Measurements from ENCODE around the gene FBF1. TPM values are rescaled to one million over a fixed set of nuclear protein-coding genes. Genes with fewer than 3 reads are reported as not detected.
A peak's percentile ranks its signal among the peaks of the same experiment; 100 is the strongest.

Gene FBF1
- total RNA-seq, 1 donor from 2014 or later: 19.4 TPM

DNA sequence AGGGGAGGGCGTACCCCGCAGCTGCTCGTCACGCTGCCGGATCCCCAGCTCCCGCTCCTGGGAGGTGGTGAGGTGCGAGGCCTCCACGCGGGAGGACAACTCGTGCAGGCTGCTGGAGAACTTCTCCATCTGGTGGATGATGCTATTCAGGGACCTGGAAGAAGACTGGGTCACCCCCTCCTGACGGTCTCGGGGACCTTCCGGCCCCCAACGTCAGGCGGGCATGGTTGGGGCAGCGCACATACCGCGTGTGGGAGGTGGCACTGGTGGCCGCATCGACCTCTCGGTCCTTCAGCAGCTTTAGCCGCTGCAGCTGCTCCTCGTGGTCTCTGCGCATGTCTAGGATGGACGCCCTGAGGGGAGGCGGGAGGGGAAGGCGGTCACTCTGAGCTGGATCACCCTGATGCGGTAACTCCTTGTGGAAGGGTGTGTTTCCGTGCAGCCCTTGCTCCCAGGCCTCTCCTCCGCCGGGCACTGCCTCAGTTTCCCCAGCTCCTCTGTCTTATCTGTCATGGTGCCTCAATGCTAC is 22.9 kb downstream of the FBF1 start:
- Mint-ChIP-seq H3K27me3 (ENCODE audit: insufficient read depth) (no peaks in the 10 kb centered on the region), H3K4me1 (ENCODE audit: low read depth) (no peaks in the 10 kb centered on the region), H3K9me3 (no peaks in the 10 kb centered on the region), H3K36me3 (ENCODE audit: low read depth) (no peaks in the 10 kb centered on the region), H3K27ac (no peak overlapping the region), H3K4me3 (no peak overlapping the region)
- DNase-seq (ENCODE audit: low spot score): no peak
- intact Hi-C loops (cut with micrococcal nuclease): no loop called here

GRCh38 chr17:75917141-75917916 is 23.5 kb downstream of the FBF1 start:
- no peak overlapping the region for H3K27ac Mint-ChIP-seq
- intact Hi-C loops (cut with micrococcal nuclease): no loop called here
- H3K4me3 Mint-ChIP-seq: no peak overlapping the region
- H3K9me3 Mint-ChIP-seq: no peaks in the 10 kb centered on the region
- no peaks in the 10 kb centered on the region for H3K36me3 Mint-ChIP-seq (ENCODE audit: low read depth)
- no peaks in the 10 kb centered on the region for H3K4me1 Mint-ChIP-seq (ENCODE audit: low read depth)
- no peaks in the 10 kb centered on the region for H3K27me3 Mint-ChIP-seq (ENCODE audit: insufficient read depth)
- DNase-seq (ENCODE audit: low spot score): no peak

DNA sequence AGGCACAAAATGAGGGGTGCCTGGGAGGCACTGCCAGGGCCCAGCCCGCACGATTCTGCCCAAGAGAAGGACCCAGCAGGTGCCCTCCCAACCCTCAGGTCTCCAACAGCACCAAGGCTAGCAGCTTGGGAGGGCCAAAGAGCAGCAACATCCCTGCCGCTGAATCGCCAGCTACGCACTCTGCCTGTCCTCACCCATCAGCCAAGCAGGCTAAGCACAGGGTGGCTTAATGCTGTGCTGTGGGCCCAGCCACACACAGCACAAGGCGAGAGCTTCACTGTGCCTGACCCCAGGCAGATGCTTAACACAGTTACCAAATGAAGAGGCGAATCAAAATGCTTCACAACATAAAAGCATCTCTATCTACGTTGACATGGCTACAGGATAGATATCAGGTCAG is 25.6 kb downstream of the FBF1 start:
- Mint-ChIP-seq H3K4me3 (no peak overlapping the region), H3K27ac (no peak overlapping the region), H3K36me3 (ENCODE audit: low read depth) (no peaks in the 10 kb centered on the region), H3K4me1 (ENCODE audit: low read depth) (no peaks in the 10 kb centered on the region), H3K9me3 (no peaks in the 10 kb centered on the region), H3K27me3 (ENCODE audit: insufficient read depth) (no peaks in the 10 kb centered on the region)
- no peak for DNase-seq (ENCODE audit: low spot score)
- intact Hi-C loops (cut with micrococcal nuclease): no loop called here

DNA sequence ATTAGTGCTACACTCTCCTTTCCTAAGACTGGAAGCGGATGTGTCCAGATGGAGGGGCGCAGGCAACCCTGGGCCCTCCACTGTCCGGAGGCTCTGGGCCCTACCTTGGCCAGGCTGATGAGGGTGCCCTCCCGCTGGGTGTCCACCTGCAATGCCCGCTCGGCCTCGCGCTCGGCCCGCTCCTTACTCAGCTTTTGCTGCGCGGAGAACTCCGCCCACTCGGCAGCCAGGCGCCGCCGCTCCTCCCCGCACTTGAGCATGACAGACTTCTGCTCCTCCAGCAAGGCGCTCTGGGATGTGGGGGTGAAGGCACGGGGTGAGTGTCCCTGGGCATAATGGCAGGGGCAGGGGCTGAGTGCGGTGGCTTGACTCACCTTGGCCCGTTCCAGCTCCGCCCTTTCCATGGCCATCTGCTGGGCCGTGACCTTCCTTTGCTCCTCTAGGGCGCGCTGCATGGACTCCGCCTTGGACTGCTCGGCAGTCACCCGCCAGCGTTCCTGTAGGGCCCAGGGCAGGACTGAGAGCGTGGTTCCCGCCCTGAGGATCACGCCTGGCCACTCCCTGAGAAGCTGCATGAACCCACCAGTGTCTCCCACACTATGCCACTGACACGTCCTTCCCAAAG is 26.1 kb downstream of the FBF1 start:
- Mint-ChIP-seq H3K4me3 (no peak overlapping the region), H3K36me3 (ENCODE audit: low read depth) (no peaks in the 10 kb centered on the region), H3K9me3 (no peaks in the 10 kb centered on the region), H3K27ac (no peak overlapping the region), H3K27me3 (ENCODE audit: insufficient read depth) (no peaks in the 10 kb centered on the region), H3K4me1 (ENCODE audit: low read depth) (no peaks in the 10 kb centered on the region)
- intact Hi-C loops (cut with micrococcal nuclease): no loop called here
- DNase-seq (ENCODE audit: low spot score): no peak

GRCh38 chr17:75913537-75914210 is 27.2 kb downstream of the FBF1 start:
- Mint-ChIP-seq H3K4me1 (ENCODE audit: low read depth) (no peaks in the 10 kb centered on the region), H3K4me3 (no peak overlapping the region), H3K9me3 (no peaks in the 10 kb centered on the region), H3K27me3 (ENCODE audit: insufficient read depth) (no peaks in the 10 kb centered on the region), H3K27ac (no peak overlapping the region), H3K36me3 (ENCODE audit: low read depth) (no peaks in the 10 kb centered on the region)
- intact Hi-C loops (cut with micrococcal nuclease): no loop called here
- DNase-seq (ENCODE audit: low spot score): no peak

- Mint-ChIP-seq H3K9me3 (no peaks in the 10 kb centered on the region), H3K27me3 (ENCODE audit: insufficient read depth) (no peaks in the 10 kb centered on the region), H3K4me3 (no peak overlapping the region), H3K4me1 (ENCODE audit: low read depth) (peaks cover 8% of the 10 kb centered on the region), H3K27ac (no peak overlapping the region), H3K36me3 (ENCODE audit: low read depth) (no peaks in the 10 kb centered on the region)
- DNase-seq (ENCODE audit: low spot score): no peak
- intact Hi-C loops (cut with micrococcal nuclease): no loop called here
Measured at GRCh38 chr17:75910699-75911098, 30.1 kb downstream of the FBF1 start.

DNA sequence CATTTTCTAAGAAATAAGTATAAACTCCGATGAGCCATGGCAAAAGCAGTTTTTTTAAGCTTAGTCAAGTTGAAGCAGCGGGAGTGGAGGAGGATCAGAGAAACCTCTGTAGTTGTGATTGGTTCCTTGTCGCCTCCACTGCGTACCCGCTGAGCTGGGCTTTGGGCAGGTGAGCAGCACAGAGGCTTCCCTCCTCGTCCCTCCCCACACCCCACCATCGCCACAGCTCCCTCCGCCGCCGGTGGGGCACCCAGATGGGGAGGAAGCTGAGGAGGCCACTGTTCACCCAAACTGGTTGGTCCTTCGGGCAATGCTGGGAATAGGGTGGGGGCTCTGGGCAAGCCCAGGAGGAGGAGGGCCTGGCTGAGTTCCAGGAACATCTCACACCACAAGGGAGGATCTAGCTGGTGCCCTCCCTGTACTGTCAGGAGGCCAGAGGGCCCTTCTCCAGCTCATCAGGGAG is 31.0 kb downstream of the FBF1 start:
- Mint-ChIP-seq H3K4me3 (no peak overlapping the region), H3K27ac (no peak overlapping the region), H3K27me3 (ENCODE audit: insufficient read depth) (no peaks in the 10 kb centered on the region), H3K9me3 (no peaks in the 10 kb centered on the region), H3K4me1 (ENCODE audit: low read depth) (peaks cover 8% of the 10 kb centered on the region), H3K36me3 (ENCODE audit: low read depth) (no peaks in the 10 kb centered on the region)
- DNase-seq (ENCODE audit: low spot score): no peak
- intact Hi-C loops (cut with micrococcal nuclease): loop anchor here (10.0 kb wide), 1 partner anchor 365 kb away; no protein-coding TSS in a partner anchor

GRCh38 chr17:75909051-75909811 is 31.6 kb downstream of the FBF1 start:
- H3K9me3 Mint-ChIP-seq: no peaks in the 10 kb centered on the region
- no peak overlapping the region for H3K27ac Mint-ChIP-seq
- intact Hi-C loops (cut with micrococcal nuclease): loop anchor here (10.0 kb wide), 1 partner anchor 366 kb away; no protein-coding TSS in a partner anchor
- H3K4me1 Mint-ChIP-seq (ENCODE audit: low read depth): peaks cover 8% of the 10 kb centered on the region
- H3K36me3 Mint-ChIP-seq (ENCODE audit: low read depth): no peaks in the 10 kb centered on the region
- no peak overlapping the region for H3K4me3 Mint-ChIP-seq
- no peaks in the 10 kb centered on the region for H3K27me3 Mint-ChIP-seq (ENCODE audit: insufficient read depth)
- DNase-seq (ENCODE audit: low spot score): no peak

GRCh38 chr17:75908201-75908600 is 32.6 kb downstream of the FBF1 start:
- no peak overlapping the region for H3K4me3 Mint-ChIP-seq
- DNase-seq (ENCODE audit: low spot score): no peak
- no peaks in the 10 kb centered on the region for H3K27me3 Mint-ChIP-seq (ENCODE audit: insufficient read depth)
- peaks cover 12% of the 10 kb centered on the region for H3K4me1 Mint-ChIP-seq (ENCODE audit: low read depth)
- intact Hi-C loops (cut with micrococcal nuclease): loop anchor here (10.0 kb wide), 1 partner anchor 367 kb away; no protein-coding TSS in a partner anchor
- H3K36me3 Mint-ChIP-seq (ENCODE audit: low read depth): no peaks in the 10 kb centered on the region
- no peaks in the 10 kb centered on the region for H3K9me3 Mint-ChIP-seq
- H3K27ac Mint-ChIP-seq: no peak overlapping the region

- no peaks in the 10 kb centered on the region for H3K27me3 Mint-ChIP-seq (ENCODE audit: insufficient read depth)
- peak overlapping the region; percentile 50 for H3K27ac Mint-ChIP-seq
- H3K9me3 Mint-ChIP-seq: no peaks in the 10 kb centered on the region
- peaks cover 12% of the 10 kb centered on the region for H3K4me1 Mint-ChIP-seq (ENCODE audit: low read depth)
- intact Hi-C loops (cut with micrococcal nuclease): loop anchor here (10.0 kb wide), 1 partner anchor 368 kb away; no protein-coding TSS in a partner anchor
- peak overlapping the region; percentile 70 for H3K4me3 Mint-ChIP-seq
- no peak for DNase-seq (ENCODE audit: low spot score)
- H3K36me3 Mint-ChIP-seq (ENCODE audit: low read depth): peaks cover 2% of the 10 kb centered on the region
Measured at GRCh38 chr17:75906143-75906884, 34.5 kb downstream of the FBF1 start.

DNA sequence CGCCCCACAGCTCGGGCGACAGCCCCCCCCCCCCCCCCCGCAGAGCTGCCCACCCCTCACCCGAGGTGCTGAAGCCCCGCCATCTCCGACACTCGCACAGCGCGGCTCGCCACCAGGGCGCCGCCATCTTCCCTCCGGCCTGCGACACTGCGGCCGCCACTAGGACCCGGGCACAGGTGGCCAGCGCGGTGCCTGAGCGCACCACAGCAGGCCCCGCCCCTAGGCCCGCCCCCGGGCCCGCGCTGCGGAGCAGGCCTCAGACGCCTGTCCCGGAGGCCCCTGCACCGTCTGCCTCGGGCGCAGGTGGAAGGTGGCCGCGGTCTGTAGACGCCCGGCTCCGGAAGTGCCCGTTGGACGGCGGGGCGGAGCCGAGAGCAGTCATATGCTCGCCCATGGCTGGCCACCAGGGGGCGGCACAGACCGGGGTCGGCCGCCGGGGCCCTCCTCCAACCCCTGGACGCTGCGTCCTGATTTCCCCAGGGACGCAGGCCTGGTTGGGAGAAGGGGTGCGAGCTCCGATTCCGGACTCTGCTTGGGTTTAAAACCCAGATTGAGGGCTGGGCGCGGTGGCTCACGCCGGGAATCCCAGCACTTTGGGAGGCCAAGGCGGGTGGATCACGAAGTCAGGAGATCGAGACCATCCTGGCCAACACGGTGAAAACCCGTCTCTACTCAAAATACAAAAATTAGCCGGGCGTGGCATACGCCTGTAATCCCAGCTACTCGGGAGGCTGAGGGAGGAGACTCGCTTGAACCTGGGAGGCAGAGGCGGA is 35.9 kb downstream of the FBF1 start, which contains the start of gene MRPL38:
Gene MRPL38, minus strand, starts transcription at position 136 of the 773 bp plus-strand sequence. Its CDS starts 9 bp downstream, at position 127.
- intact Hi-C loops (cut with micrococcal nuclease): loop anchor here (1.0 to 10.0 kb wide), 9 partner anchors 9 to 394 kb away; partner anchors contain the start of genes ACOX1, FBF1, TEN1 and TRIM65
- H3K4me1 Mint-ChIP-seq (ENCODE audit: low read depth): peaks cover 12% of the 10 kb centered on the region
- H3K9me3 Mint-ChIP-seq: no peaks in the 10 kb centered on the region
- peak; percentile 96 for DNase-seq (ENCODE audit: low spot score)
- H3K4me3 Mint-ChIP-seq: peak within 1 kb of the TSS; percentile 99
- H3K36me3 Mint-ChIP-seq (ENCODE audit: low read depth): peaks cover 5% of the 10 kb centered on the region
- H3K27ac Mint-ChIP-seq: peak within 1 kb of the TSS; percentile 84
- no peaks in the 10 kb centered on the region for H3K27me3 Mint-ChIP-seq (ENCODE audit: insufficient read depth)
